LNCAP (cell line): ENCODE measurements around the gene ISYNA1.

ENCODE experiments used
- CTCF ChIP-seq: fragments of 450-650 bp; IDR thresholded peaks from 2 replicates; pipeline ENCODE4 v1.5.1; 2017; ENCODE audit warnings: mild to moderate bottlenecking

The ISYNA1 gene

GRCh38 chr19:18478545-18479311, 40.8 kb upstream of the ISYNA1 start:
- no peak for TF ChIP-seq CTCF

DNA sequence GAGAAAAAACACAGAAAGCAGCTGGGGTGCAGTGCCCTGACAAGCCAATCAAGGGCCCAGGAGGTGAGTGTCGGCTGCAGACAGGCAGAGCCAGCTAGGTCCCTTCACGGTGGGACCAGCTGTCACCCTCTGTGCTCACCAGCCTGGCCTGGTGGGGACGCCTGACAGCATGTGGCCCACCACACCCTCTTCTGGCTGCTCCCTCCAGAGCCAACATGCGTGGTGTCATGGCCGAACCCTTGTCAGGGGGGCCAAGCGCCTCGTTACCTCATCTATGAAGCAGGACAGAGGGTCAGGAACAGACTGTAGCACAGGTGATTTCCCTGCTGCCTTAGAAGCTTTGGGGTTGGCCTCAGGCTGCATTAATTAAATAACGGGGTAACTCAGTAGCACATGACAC, 40.0 kb upstream of the ISYNA1 start:
- TF ChIP-seq CTCF: no peak

GRCh38 chr19:18477042-18477779, 39.3 kb upstream of the ISYNA1 start:
- no peak for TF ChIP-seq CTCF

GRCh38 chr19:18476507-18477041, 38.6 kb upstream of the ISYNA1 start:
- no peak for TF ChIP-seq CTCF

GRCh38 chr19:18475762-18476331, 37.9 kb upstream of the ISYNA1 start:
- TF ChIP-seq CTCF: no peak

- TF ChIP-seq CTCF: no peak
Measured at GRCh38 chr19:18475004-18475453, 37.1 kb upstream of the ISYNA1 start.

DNA sequence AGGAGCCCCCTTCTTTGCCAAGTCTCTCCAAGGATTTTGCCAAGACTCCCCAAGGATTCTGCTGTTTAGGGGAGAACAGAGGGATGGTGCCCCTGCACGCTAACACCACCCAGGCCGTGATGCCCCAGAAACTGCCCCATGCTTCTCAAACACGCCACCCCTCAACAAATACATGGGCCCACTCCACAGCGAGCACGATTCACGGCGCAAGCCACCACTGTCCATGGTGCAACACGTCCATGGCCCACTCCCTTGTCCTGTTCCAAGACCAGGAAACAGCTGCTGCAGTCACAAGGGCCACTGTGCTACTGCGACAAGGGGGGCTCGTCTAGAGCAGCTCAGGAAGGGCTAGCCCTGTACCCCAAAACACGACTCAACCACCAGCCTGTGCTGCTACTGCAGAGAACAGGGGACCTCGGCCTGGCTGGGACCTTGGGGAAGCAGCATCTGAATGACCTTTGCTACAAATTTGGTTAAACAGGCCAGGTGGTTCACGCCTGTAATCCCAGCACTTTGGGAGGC, 36.5 kb upstream of the ISYNA1 start:
- TF ChIP-seq CTCF: no peak
